Dermis blood vessel endothelial cell (primary cell): ENCODE measurements around the gene ZNF846. TPM values are rescaled to one million over a fixed set of nuclear protein-coding genes. Genes with fewer than 3 reads are reported as not detected.
"Not testable (repeated sequence)": the region's sequence is repeated elsewhere in the genome, so short reads cannot be mapped to it uniquely, and the experiment has no call there.

Source experiments
- DNase-seq: peaks from one replicate; pipeline ENCODE4 v3.0.0; 2010
- total RNA-seq: library from RNA; depleted of rRNA; stranded (reverse); fragments of >200 nt; gene quantifications from 2 replicates; pipeline ENCODE4 v1.2.3, GENCODE V29; 2014

ZNF846 gene
- total RNA-seq, 1 donor from 2014 or later = 9.2 TPM

GRCh38 chr19:9782338-9782737, 13.8 kb upstream of the ZNF846 start:
- DNase-seq = no peak

- DNase-seq = no peak
These were observed 10.7 kb downstream of the ZNF846 start for GRCh38 chr19:9757544-9758501.

- no peak for DNase-seq
These were observed 15.7 kb downstream of the ZNF846 start for GRCh38 chr19:9752701-9753443.

GRCh38 chr19:9751446-9751845, 17.1 kb downstream of the ZNF846 start:
- no peak for DNase-seq

- no peak for DNase-seq
These were observed 26.9 kb downstream of the ZNF846 start for GRCh38 chr19:9741476-9742171.

GRCh38 chr19:9735986-9736385, 32.6 kb downstream of the ZNF846 start:
- no peak for DNase-seq

GRCh38 chr19:9730056-9730455, 38.5 kb downstream of the ZNF846 start:
- DNase-seq = not testable (repeated sequence)

GRCh38 chr19:9729162-9729561, 39.4 kb downstream of the ZNF846 start:
- no peak for DNase-seq

- no peak for DNase-seq
These were observed 40.9 kb downstream of the ZNF846 start for GRCh38 chr19:9727644-9728043.

GRCh38 chr19:9725508-9726201, 42.9 kb downstream of the ZNF846 start:
- DNase-seq = not testable (repeated sequence)

- DNase-seq = no peak
These were observed 44.4 kb downstream of the ZNF846 start for GRCh38 chr19:9724157-9724556.

- DNase-seq = no peak
These were observed 46.7 kb downstream of the ZNF846 start for GRCh38 chr19:9721861-9722260.

- DNase-seq = no peak
These were observed 48.0 kb downstream of the ZNF846 start for GRCh38 chr19:9720541-9720940.

- DNase-seq = no peak
These were observed 56.7 kb downstream of the ZNF846 start for GRCh38 chr19:9711815-9712214.

GRCh38 chr19:9709305-9709704, 59.2 kb downstream of the ZNF846 start:
- DNase-seq = no peak

- DNase-seq = no peak
These were observed 62.7 kb downstream of the ZNF846 start for GRCh38 chr19:9705836-9706235.

- no peak for DNase-seq
These were observed 66.4 kb downstream of the ZNF846 start for GRCh38 chr19:9702186-9702585.

Other genes with a start within 250 kb of the ZNF846 start
- gene ZNF426, start 230.1 kb downstream of the ZNF846 start, total RNA-seq = 24.2 and 24.3 TPM in 2 replicates
- gene ZNF121, start 184.2 kb downstream of the ZNF846 start, total RNA-seq = 36.7 and 38.8 TPM in 2 replicates
- gene ZNF561, start 147.5 kb downstream of the ZNF846 start, total RNA-seq = 42.2 and 44.2 TPM in 2 replicates
- gene ZNF562, start 93.6 kb downstream of the ZNF846 start, total RNA-seq = 33.8 and 42.7 TPM in 2 replicates
- gene FBXL12, start 50.3 kb upstream of the ZNF846 start, total RNA-seq = 15.1 and 16.1 TPM in 2 replicates
- 116 and 361 TPM in 2 replicates for gene UBL5, start 59.2 kb upstream of the ZNF846 start, total RNA-seq
- gene PIN1, start 66.6 kb upstream of the ZNF846 start, total RNA-seq = 99.4 and 127 TPM in 2 replicates
- gene OLFM2, start 167.8 kb upstream of the ZNF846 start, total RNA-seq = 0.65 and 2.2 TPM in 2 replicates
- 0.23 and 0.68 TPM in 2 replicates for gene COL5A3, start 241.8 kb upstream of the ZNF846 start, total RNA-seq
- not detected in 2 replicates for gene RDH8, start 244.7 kb upstream of the ZNF846 start, total RNA-seq